Karpas-422 (cell line): ENCODE measurements around the gene COPG1. TPM values are rescaled to one million over a fixed set of nuclear protein-coding genes. Genes with fewer than 3 reads are reported as not detected.

Experiments
- DNase-seq: peaks from one replicate; pipeline ENCODE4 v3.0.0-alpha.2; 2015
- H2AFZ ChIP-seq: fragments of 200-600 bp; sonication (generic); 2 replicates; pipeline ENCODE4 v1.6.1; 2014; ENCODE audit warnings: antibody characterized with exemption, low read length, mixed read lengths
- H3K27ac ChIP-seq: fragments of 200-600 bp; sonication (generic); 2 replicates; pipeline ENCODE4 v1.5.1; 2014; ENCODE audit warnings: mild to moderate bottlenecking, low read length, moderate library complexity
- H3K27me3 ChIP-seq: fragments of 200-600 bp; sonication (generic); 2 replicates; pipeline ENCODE4 v1.6.1; 2014; ENCODE audit warnings: low read length, mixed read lengths
- H3K36me3 ChIP-seq: fragments of 200-600 bp; sonication (generic); 2 replicates; pipeline ENCODE4 v1.6.1; 2014; ENCODE audit warnings: low read length, mixed read lengths; ENCODE audit not compliant: insufficient read depth
- H3K4me1 ChIP-seq: fragments of 200-600 bp; sonication (generic); 2 replicates; pipeline ENCODE4 v1.6.1; 2014; ENCODE audit warnings: mild to moderate bottlenecking, low read length, mixed read lengths
- H3K4me2 ChIP-seq: fragments of 200-600 bp; sonication (generic); 2 replicates; pipeline ENCODE4 v1.6.1; 2014; ENCODE audit warnings: low read length, low read depth, mild to moderate bottlenecking; ENCODE audit not compliant: poor library complexity, severe bottlenecking
- H3K4me3 ChIP-seq: fragments of 200-600 bp; sonication (generic); 2 replicates; pipeline ENCODE4 v1.5.1; 2014; ENCODE audit warnings: mild to moderate bottlenecking, antibody characterized with exemption, low read length, mixed read lengths
- H3K79me2 ChIP-seq: fragments of 200-600 bp; sonication (generic); 2 replicates; pipeline ENCODE4 v1.6.1; 2014; ENCODE audit warnings: mild to moderate bottlenecking, low read length, mixed read lengths
- H3K9ac ChIP-seq: fragments of 200-600 bp; sonication (generic); 2 replicates; pipeline ENCODE4 v1.6.0; 2014; ENCODE audit warnings: low read length
- H3K9me2 ChIP-seq: fragments of 200-600 bp; sonication (generic), shearing (Covaris generic); replicated peaks from 2 replicates; pipeline ENCODE4 v1.6.0; 2014; ENCODE audit warnings: mild to moderate bottlenecking, low read length, moderate library complexity; ENCODE audit not compliant: insufficient read depth
- H3K9me3 ChIP-seq: fragments of 300-700, 200-600 bp; sonication (generic); 2 replicates; pipeline ENCODE4 v1.6.1; 2014; ENCODE audit warnings: low read length, mixed read lengths
- H4K20me1 ChIP-seq: fragments of 200-600 bp; sonication (generic); 2 replicates; pipeline ENCODE4 v1.6.1; 2014; ENCODE audit warnings: mild to moderate bottlenecking, antibody characterized with exemption, low read length, low read depth; ENCODE audit not compliant: insufficient read depth
- total RNA-seq: library from RNA; depleted of rRNA; stranded (reverse); fragments of >200 nt; shearing (Covaris generic); gene quantifications from 2 replicates; pipeline ENCODE4 v1.2.3, GENCODE V29; 2014; ENCODE audit warnings: low replicate concordance

Gene COPG1
- total RNA-seq, 1 experiment from 2014 or later: 88.1 TPM

DNA sequence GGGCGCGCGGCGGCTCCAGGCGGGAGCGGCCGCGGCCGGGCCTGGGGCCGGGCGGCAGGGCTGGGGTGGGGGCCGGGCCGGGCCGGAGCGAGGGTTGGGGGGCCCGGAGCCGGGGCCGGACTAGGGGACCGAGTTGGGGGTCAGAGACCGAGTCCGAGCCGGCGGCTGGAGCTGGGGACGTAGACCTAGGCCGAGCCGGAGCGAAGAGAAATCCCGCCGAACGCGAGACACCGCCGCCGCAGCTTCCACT lies 66.5 kb downstream of the COPG1 start:
- Histone ChIP-seq H3K4me2 (peak overlapping the region; percentile 94), H3K36me3 (peaks cover 7% of the 10 kb centered on the region), H3K9me2 (no peaks in the 10 kb centered on the region), H3K27me3 (no peaks in the 10 kb centered on the region), H3K9ac (peak overlapping the region; percentile 94), H3K4me3 (peak overlapping the region; percentile 90), H3K4me1 (peaks cover 50% of the 10 kb centered on the region), H3K79me2 (peaks cover 40% of the 10 kb centered on the region), H3K9me3 (no peaks in the 10 kb centered on the region), H2AFZ (no peak overlapping the region), H3K27ac (peak overlapping the region; percentile 94), H4K20me1 (no peaks in the 10 kb centered on the region)
- DNase-seq: no peak

DNA sequence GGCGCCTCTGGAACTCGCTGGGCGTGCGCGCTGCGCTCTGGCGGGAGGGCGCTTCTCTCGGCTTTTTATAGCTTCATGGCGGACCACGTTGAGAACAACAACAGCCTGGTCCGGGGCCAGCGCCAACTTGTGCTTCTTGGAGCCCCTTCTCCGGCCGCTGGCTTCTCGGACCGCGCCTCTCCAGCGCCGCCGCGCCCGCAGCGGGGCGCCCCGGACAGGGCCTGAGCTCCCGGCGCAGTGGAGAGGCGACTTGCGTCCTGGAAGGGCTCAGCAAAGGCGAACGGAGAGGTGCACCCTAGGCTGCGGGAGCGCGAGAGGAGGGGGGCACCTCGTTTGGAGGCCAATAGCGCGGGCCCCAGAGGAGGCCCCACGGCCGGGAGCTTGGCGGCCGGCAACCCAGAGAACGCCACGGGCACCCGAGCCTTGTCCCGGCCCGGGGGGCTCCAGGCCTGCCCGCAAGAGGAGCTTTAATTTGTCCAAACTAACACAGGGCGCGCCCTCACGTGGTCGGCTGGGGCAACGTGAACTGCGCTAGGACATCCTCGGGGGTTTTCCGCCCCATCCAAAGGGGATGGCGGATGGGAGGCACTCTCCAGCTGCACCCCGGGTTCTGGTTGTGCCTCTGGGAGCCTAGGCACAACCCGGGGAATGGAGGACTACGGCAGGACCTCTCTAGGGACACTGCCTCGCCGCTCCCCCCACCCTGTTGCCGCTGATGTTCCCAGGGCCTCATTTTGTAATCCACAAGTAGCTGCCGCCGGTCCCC lies 67.0 kb downstream of the COPG1 start:
- Histone ChIP-seq H3K4me3 (peak overlapping the region; percentile 90), H4K20me1 (no peaks in the 10 kb centered on the region), H3K9me2 (no peaks in the 10 kb centered on the region), H3K9ac (peak overlapping the region; percentile 94), H2AFZ (no peak overlapping the region; the same call in 1 of the 2 replicates), H3K36me3 (peaks cover 12% of the 10 kb centered on the region), H3K9me3 (no peaks in the 10 kb centered on the region), H3K27ac (peak overlapping the region; percentile 94), H3K27me3 (no peaks in the 10 kb centered on the region), H3K4me2 (peak overlapping the region; percentile 94), H3K4me1 (peaks cover 45% of the 10 kb centered on the region), H3K79me2 (peaks cover 40% of the 10 kb centered on the region)
- peak; percentile 92 for DNase-seq

DNA sequence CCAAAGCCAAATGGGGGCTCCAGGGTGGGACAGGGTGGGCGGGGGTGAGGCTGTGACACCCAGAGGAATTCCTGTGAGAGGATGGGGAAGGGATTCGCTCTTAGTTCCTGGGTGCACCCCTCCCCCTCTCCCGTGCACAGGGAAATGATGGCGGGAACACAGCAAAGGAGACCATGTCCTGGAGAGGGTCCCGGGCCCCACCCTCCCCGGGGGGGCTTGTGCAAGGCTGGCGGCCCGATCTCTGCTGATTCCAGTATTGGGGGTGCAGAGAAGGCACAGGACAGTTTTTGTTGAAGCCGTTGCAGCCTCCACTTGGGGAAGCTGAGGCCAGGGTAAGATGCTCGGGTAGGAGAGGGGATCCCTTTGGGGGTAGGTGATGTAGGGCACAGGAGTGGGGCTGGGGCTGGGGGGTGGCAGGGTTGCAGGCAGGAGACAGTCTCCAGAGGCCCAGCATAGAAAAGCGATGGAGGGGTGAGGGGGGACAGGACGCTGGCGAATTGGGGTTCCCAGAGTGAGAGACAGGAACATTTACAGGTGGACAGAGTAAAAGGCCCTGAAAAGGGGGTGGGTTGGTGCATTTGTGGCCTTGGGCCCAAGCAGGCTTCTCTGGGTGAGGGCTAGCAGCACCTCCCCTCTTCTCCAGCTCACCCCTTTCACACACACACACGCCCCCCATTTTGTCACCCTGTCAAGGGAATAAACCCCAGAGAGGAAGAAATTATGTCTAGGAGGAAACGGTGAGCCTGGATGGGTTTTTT lies 67.8 kb downstream of the COPG1 start:
- Histone ChIP-seq H3K79me2 (peaks cover 40% of the 10 kb centered on the region), H3K36me3 (peaks cover 19% of the 10 kb centered on the region), H3K27me3 (no peaks in the 10 kb centered on the region), H3K4me2 (peak overlapping the region; percentile 94), H3K9ac (peak overlapping the region; percentile 94), H3K9me3 (no peaks in the 10 kb centered on the region), H3K27ac (peak overlapping the region; percentile 94), H3K4me3 (peak overlapping the region; percentile 90), H2AFZ (no peak overlapping the region), H4K20me1 (no peaks in the 10 kb centered on the region), H3K4me1 (peaks cover 38% of the 10 kb centered on the region), H3K9me2 (no peaks in the 10 kb centered on the region)
- no peak for DNase-seq

DNA sequence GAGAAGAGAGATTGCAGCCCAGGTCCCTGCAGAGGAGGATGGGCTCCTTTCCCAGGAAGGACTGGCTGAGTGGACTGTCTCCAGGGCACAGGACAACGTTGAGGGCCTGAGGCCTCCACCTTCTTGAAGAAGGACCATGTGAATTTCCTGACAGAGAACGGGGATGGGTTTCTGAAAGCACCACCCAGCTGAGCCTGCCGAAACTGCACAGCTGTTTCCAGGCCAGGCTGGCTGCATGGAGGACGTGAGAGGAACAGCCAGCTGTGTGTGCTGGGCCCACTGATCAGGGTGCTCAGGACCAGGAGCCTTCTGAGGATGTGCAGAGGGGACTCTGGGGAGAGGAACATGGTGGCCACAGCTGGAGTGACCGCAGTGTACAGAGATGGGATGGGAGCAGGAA lies 68.4 kb downstream of the COPG1 start:
- Histone ChIP-seq H3K9me2 (no peaks in the 10 kb centered on the region), H3K9me3 (no peaks in the 10 kb centered on the region), H3K79me2 (peaks cover 40% of the 10 kb centered on the region), H3K27ac (peak overlapping the region; percentile 94), H3K27me3 (no peaks in the 10 kb centered on the region), H3K4me3 (peak overlapping the region; percentile 90; the same call in 1 of the 2 replicates), H3K36me3 (peaks cover 19% of the 10 kb centered on the region), H3K4me2 (peak overlapping the region; percentile 94), H3K9ac (peak overlapping the region; percentile 94), H4K20me1 (no peaks in the 10 kb centered on the region), H3K4me1 (peaks cover 33% of the 10 kb centered on the region), H2AFZ (no peak overlapping the region)
- DNase-seq: no peak

DNA sequence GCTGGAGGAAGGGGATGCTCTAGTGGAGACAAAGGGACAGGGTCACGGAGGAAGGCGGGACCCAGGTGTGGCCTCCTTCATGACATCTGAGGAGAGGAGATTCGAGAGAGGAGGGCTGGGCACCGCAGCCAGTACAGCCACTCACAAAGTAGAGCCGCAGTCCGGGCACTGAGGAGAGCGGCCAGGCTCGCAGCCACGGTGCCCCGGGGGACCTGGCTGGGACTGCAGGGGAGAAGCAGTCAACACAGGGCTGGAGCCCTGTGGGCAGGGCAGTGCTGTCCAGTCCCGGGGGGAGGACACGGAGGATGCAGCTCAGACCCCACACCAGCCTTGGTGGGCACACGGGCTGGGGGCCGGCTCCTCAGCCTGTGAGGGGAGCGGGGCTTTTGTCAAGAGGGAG lies 69.5 kb downstream of the COPG1 start:
- Histone ChIP-seq H4K20me1 (no peaks in the 10 kb centered on the region), H3K36me3 (peaks cover 25% of the 10 kb centered on the region), H2AFZ (no peak overlapping the region), H3K9me3 (no peaks in the 10 kb centered on the region), H3K27me3 (no peaks in the 10 kb centered on the region), H3K4me2 (no peak overlapping the region), H3K4me3 (no peak overlapping the region), H3K79me2 (peaks cover 40% of the 10 kb centered on the region), H3K9me2 (no peaks in the 10 kb centered on the region), H3K27ac (no peak overlapping the region), H3K9ac (no peak overlapping the region), H3K4me1 (peaks cover 23% of the 10 kb centered on the region)
- DNase-seq: no peak

DNA sequence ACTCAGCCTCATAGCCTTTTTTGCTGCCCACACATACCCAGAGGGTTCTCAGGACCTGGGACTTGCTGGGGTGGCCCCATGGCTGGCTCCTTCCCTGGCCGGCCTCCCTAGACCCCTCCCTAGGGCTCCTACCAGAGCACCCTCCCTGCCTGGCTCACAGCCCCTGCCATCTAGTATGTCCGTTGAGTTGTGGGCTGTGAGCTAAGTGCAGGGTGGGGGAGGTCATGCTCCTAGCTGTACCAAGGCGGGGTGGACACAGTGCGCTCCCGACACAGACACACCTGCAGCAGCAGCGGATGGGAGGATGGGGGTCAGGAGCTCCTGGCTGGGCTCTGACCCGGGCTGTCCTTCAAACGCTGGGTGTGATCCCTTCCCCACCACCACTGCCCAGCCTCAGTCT lies 70.9 kb downstream of the COPG1 start:
- Histone ChIP-seq H3K9me3 (no peaks in the 10 kb centered on the region), H2AFZ (no peak overlapping the region), H3K4me1 (peaks cover 15% of the 10 kb centered on the region), H3K79me2 (peaks cover 33% of the 10 kb centered on the region), H3K4me2 (no peak overlapping the region), H3K9me2 (no peaks in the 10 kb centered on the region), H3K9ac (no peak overlapping the region), H3K4me3 (no peak overlapping the region), H3K27ac (no peak overlapping the region), H3K27me3 (no peaks in the 10 kb centered on the region), H4K20me1 (no peaks in the 10 kb centered on the region), H3K36me3 (peaks cover 25% of the 10 kb centered on the region)
- DNase-seq: no peak

DNA sequence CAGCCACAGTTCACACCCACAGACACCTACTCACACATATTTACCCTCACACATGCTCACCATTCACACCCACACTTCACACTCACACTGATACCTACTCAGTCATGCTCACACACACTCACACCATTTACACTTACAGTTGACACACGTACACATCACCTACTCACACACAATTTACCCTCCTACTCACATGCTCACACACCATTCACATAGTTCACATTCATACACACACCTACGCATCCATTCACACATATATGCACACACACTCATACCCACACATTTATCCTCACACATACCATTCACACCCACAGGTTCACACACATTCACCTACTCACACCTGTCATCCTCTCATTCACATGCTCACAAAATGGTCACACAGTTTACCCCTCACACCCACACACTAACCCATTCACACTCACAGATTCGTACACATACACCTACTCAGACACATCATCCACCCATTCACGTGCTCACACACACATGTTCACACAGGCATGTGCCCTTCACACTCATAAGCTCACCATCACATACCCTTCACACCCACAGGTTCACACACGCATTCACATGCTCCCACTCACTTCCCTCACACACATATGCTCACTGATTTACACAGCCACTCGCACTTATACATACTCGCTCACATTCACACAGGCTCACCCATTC lies 71.5 kb downstream of the COPG1 start:
- peaks cover 25% of the 10 kb centered on the region for H3K36me3 ChIP-seq
- no peaks in the 10 kb centered on the region for H3K9me3 ChIP-seq

DNA sequence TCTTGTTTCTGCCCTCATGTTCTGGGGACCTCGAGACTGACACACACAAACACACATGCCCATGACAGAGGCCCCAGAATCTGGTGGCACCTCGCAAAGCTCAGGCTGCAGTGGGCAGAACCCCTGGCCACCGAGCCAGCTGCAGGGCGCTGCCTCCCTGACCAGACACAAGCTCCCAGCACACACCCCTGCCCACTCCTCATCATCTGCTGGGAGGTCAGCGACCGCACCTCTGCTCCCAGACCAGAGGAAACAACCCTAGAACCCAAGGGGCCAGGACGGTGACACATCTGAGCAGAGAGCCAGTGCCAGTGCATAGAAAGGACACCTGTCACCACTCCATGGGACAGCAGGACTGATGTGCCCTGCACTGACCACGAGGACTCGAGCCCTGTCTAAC lies 72.5 kb downstream of the COPG1 start:
- Histone ChIP-seq H3K27me3 (no peaks in the 10 kb centered on the region), H3K79me2 (peaks cover 18% of the 10 kb centered on the region), H3K4me1 (peaks cover 15% of the 10 kb centered on the region), H2AFZ (no peak overlapping the region), H3K9ac (no peak overlapping the region), H3K27ac (no peak overlapping the region), H3K4me2 (no peak overlapping the region), H3K9me3 (no peaks in the 10 kb centered on the region), H3K36me3 (peaks cover 25% of the 10 kb centered on the region), H4K20me1 (no peaks in the 10 kb centered on the region), H3K9me2 (no peaks in the 10 kb centered on the region), H3K4me3 (no peak overlapping the region)
- no peak for DNase-seq

More for the DNA sequence above, 71.5 kb downstream of the COPG1 start:
- Histone ChIP-seq H3K4me1 (peaks cover 15% of the 10 kb centered on the region), H3K27me3 (no peaks in the 10 kb centered on the region), H3K27ac (no peak overlapping the region), H3K4me2 (no peak overlapping the region), H2AFZ (no peak overlapping the region), H3K79me2 (peaks cover 28% of the 10 kb centered on the region), H3K4me3 (no peak overlapping the region), H3K9me2 (no peaks in the 10 kb centered on the region), H4K20me1 (no peaks in the 10 kb centered on the region), H3K9ac (no peak overlapping the region)
- DNase-seq: no peak
